BLaER1 (cell line): ENCODE results near the gene FAM98A.

Experiments
- H3K27ac ChIP-seq: shearing (Covaris generic); formaldehyde crosslinking; 2 replicates; pipeline ENCODE4 v1.8.1; 2022
- H3K27me3 ChIP-seq: shearing (Covaris generic); formaldehyde crosslinking; 2 replicates; pipeline ENCODE4 v1.8.1; 2022
- H3K36me3 ChIP-seq: shearing (Covaris generic); formaldehyde crosslinking; 2 replicates; pipeline ENCODE4 v1.8.1; 2022
- H3K4me1 ChIP-seq: shearing (Covaris generic); formaldehyde crosslinking; 2 replicates; pipeline ENCODE4 v1.8.1; 2022
- H3K4me2 ChIP-seq: shearing (Covaris generic); formaldehyde crosslinking; 2 replicates; pipeline ENCODE4 v1.8.1; 2022
- H3K4me3 ChIP-seq: shearing (Covaris generic); formaldehyde crosslinking; 2 replicates; pipeline ENCODE4 v1.8.1; 2022
- H3K9ac ChIP-seq: shearing (Covaris generic); formaldehyde crosslinking; 2 replicates; pipeline ENCODE4 v1.8.1; 2022
- H3K9me3 ChIP-seq: shearing (Covaris generic); formaldehyde crosslinking; 2 replicates; pipeline ENCODE4 v1.8.1; 2022
- H4K20me1 ChIP-seq: shearing (Covaris generic); formaldehyde crosslinking; 2 replicates; pipeline ENCODE4 v1.8.1; 2022
- Cebpa-rat ChIP-seq: shearing (Covaris generic); IDR thresholded peaks from 2 replicates; pipeline ENCODE4 v1.8.1; 2022

Gene FAM98A

DNA sequence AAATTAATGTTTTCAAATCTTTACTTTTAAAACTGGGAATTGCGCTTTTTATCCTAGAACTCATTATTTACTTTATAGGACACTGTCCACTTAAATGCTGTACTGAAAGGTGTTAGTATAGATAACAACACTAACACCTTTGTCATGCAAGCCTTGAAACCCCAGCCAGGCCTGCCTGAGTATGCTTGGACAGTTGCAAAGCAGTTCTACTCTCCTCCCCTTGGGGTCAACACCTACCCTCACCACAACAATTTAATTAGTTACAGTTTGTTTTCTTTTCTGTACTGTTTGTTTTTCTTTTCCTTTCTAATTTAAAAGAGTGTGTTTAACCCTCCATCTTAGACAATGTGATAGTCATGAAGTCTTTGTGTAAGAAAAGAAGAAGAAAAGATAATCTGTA lies 18.9 kb upstream of the FAM98A start:
- no peak overlapping the region for H3K9ac ChIP-seq
- no peak overlapping the region for H3K4me3 ChIP-seq
- H3K9me3 ChIP-seq = peaks cover 40% of the 10 kb centered on the region
- TF ChIP-seq Cebpa-rat = no peak
- H3K4me2 ChIP-seq = no peak overlapping the region
- H3K36me3 ChIP-seq = 0 out of 2 replicates have a peak, but pooled peaks cover 4% of the 10 kb centered on the region
- no peaks in the 10 kb centered on the region for H3K4me1 ChIP-seq
- no peaks in the 10 kb centered on the region for H4K20me1 ChIP-seq
- no peaks in the 10 kb centered on the region for H3K27me3 ChIP-seq
- H3K27ac ChIP-seq = no peak overlapping the region

- Histone ChIP-seq H4K20me1 (no peaks in the 10 kb centered on the region), H3K9ac (no peak overlapping the region), H3K27me3 (no peaks in the 10 kb centered on the region), H3K36me3 (0 out of 2 replicates have a peak, but pooled peaks cover 4% of the 10 kb centered on the region), H3K9me3 (peaks cover 40% of the 10 kb centered on the region), H3K4me2 (no peak overlapping the region), H3K4me1 (no peaks in the 10 kb centered on the region), H3K27ac (no peak overlapping the region), H3K4me3 (no peak overlapping the region)
- TF ChIP-seq Cebpa-rat = no peak
These were observed 18.3 kb upstream of the FAM98A start for GRCh38 chr2:33617401-33617800.

DNA sequence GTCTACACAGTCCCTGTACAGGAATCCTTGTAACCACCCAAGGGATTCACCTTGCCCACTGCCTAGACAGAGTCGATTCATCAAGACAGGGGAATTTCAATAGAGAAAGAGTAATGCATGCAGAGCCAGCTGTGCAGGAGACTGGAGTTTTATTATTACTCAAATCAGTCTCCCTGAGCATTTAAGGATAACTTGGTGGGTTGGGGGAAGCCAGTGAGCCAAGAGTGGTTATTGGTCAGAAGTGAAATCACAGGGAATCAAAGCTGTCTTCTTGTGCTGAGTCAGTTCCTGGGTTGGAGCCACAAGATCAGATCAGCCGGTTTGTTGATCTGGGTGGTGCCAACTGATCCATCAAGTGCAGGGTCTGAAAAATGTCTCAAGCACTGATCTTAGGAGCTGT lies 17.8 kb upstream of the FAM98A start:
- Histone ChIP-seq H3K27me3 (no peaks in the 10 kb centered on the region), H3K9me3 (peaks cover 41% of the 10 kb centered on the region), H3K4me2 (no peak overlapping the region), H3K27ac (no peak overlapping the region), H3K4me3 (no peak overlapping the region), H3K9ac (no peak overlapping the region), H3K4me1 (no peaks in the 10 kb centered on the region), H3K36me3 (0 out of 2 replicates have a peak, but pooled peaks cover 4% of the 10 kb centered on the region), H4K20me1 (no peaks in the 10 kb centered on the region)
- TF ChIP-seq Cebpa-rat = no peak

- Histone ChIP-seq H3K4me3 (no peak overlapping the region), H3K27me3 (no peaks in the 10 kb centered on the region), H3K9me3 (peaks cover 48% of the 10 kb centered on the region), H4K20me1 (no peaks in the 10 kb centered on the region), H3K4me2 (no peak overlapping the region), H3K27ac (no peak overlapping the region), H3K9ac (no peak overlapping the region), H3K36me3 (no peaks in the 10 kb centered on the region), H3K4me1 (no peaks in the 10 kb centered on the region)
- no peak for TF ChIP-seq Cebpa-rat
These were observed 15.1 kb upstream of the FAM98A start for GRCh38 chr2:33614190-33614589.

- Histone ChIP-seq H3K36me3 (no peaks in the 10 kb centered on the region), H3K9ac (no peak overlapping the region), H4K20me1 (no peaks in the 10 kb centered on the region), H3K9me3 (peaks cover 20% of the 10 kb centered on the region), H3K4me1 (no peaks in the 10 kb centered on the region), H3K27ac (no peak overlapping the region), H3K4me3 (no peak overlapping the region), H3K27me3 (no peaks in the 10 kb centered on the region), H3K4me2 (no peak overlapping the region)
- TF ChIP-seq Cebpa-rat = no peak
These were observed 8.8 kb upstream of the FAM98A start for GRCh38 chr2:33607905-33608304.

DNA sequence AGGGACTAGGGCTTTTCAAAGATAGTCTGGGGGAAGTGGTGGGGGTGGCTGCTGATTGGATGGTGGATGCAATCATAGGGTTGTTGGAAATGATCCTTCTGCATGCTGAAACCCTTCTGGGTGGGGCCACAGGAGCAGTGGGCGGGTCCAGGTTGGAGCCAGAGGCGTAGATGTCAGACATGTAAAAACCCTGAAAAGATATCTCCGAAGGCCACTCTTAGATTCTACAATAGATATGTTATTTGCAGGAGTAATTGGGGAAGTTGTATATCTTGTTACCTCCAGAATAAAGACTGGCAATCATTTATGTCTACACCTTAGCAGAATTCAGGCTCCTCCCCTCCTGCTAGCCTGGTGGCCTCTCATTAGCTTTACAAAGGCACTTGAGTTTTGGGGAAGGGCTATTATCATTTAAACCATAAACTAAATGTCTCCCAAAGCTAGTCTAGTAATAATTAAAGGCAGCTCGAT lies 8.2 kb upstream of the FAM98A start:
- H3K27ac ChIP-seq = no peak overlapping the region
- H3K4me1 ChIP-seq = no peaks in the 10 kb centered on the region
- no peaks in the 10 kb centered on the region for H4K20me1 ChIP-seq
- H3K4me3 ChIP-seq = no peak overlapping the region
- no peaks in the 10 kb centered on the region for H3K27me3 ChIP-seq
- no peak for TF ChIP-seq Cebpa-rat
- peaks cover 20% of the 10 kb centered on the region for H3K9me3 ChIP-seq
- no peaks in the 10 kb centered on the region for H3K36me3 ChIP-seq
- H3K4me2 ChIP-seq = no peak overlapping the region
- no peak overlapping the region for H3K9ac ChIP-seq

GRCh38 chr2:33606622-33607021 lies 7.5 kb upstream of the FAM98A start:
- no peak overlapping the region for H3K27ac ChIP-seq
- H3K4me1 ChIP-seq = no peaks in the 10 kb centered on the region

DNA sequence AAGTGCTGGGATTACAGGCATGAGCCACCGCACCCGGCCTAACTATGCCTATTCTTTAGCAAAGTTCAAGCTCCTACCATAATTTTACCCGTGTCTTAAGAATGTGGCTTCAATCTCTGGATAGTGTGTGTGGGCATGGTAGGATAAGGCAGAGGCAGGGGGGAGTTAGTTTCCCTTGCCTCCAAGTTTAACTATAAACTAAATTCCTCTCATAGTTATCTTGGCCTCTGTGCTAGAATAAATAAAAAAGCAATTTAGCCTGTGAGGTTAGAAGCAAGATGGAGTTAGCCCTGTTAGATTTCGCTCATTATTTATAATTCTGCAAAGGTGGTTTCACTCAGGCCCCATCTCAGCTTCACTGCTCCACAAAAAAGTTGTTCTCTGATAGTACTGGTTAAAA lies 7.0 kb upstream of the FAM98A start:
- no peaks in the 10 kb centered on the region for H3K4me1 ChIP-seq
- H4K20me1 ChIP-seq = no peaks in the 10 kb centered on the region
- no peaks in the 10 kb centered on the region for H3K27me3 ChIP-seq
- H3K9ac ChIP-seq = no peak overlapping the region
- peaks cover 14% of the 10 kb centered on the region; the same call in 1 of the 2 replicates for H3K9me3 ChIP-seq
- no peaks in the 10 kb centered on the region for H3K36me3 ChIP-seq
- no peak overlapping the region for H3K4me2 ChIP-seq
- no peak overlapping the region for H3K27ac ChIP-seq
- H3K4me3 ChIP-seq = no peak overlapping the region
- no peak for TF ChIP-seq Cebpa-rat

More at GRCh38 chr2:33606622-33607021, 7.5 kb upstream of the FAM98A start:
- Histone ChIP-seq H4K20me1 (no peaks in the 10 kb centered on the region), H3K9me3 (peaks cover 16% of the 10 kb centered on the region), H3K36me3 (no peaks in the 10 kb centered on the region), H3K9ac (no peak overlapping the region), H3K4me2 (no peak overlapping the region), H3K4me3 (no peak overlapping the region), H3K27me3 (no peaks in the 10 kb centered on the region)
- no peak for TF ChIP-seq Cebpa-rat

GRCh38 chr2:33605056-33605455 lies 6.0 kb upstream of the FAM98A start:
- Histone ChIP-seq H3K36me3 (no peaks in the 10 kb centered on the region), H3K27ac (no peak overlapping the region), H3K9ac (no peak overlapping the region), H3K4me3 (no peak overlapping the region), H3K4me2 (no peak overlapping the region), H3K27me3 (no peaks in the 10 kb centered on the region), H3K4me1 (peaks cover 5% of the 10 kb centered on the region), H3K9me3 (0 out of 2 replicates have a peak, but pooled peaks cover 4% of the 10 kb centered on the region), H4K20me1 (no peaks in the 10 kb centered on the region)
- no peak for TF ChIP-seq Cebpa-rat

DNA sequence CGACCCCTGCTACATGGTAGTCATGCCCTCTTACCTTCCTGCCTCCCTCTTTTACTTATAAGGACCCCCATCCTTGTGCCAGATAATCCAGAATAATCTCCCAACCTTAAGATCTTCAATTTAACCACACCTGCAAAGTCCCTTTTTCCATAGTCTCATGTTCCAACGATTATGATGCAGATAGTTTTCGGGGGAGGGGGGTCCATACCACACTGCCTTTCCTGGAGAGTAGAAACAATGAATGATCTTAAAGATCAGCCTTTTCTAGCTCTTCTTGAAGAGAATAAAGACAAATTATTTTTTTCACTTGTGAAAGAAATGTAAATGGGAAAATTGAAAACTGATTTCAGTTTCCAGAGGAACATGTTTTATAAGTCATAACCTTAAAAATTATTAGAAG lies 4.3 kb upstream of the FAM98A start:
- H4K20me1 ChIP-seq = no peaks in the 10 kb centered on the region
- H3K9ac ChIP-seq = no peak overlapping the region
- TF ChIP-seq Cebpa-rat = no peak
- H3K4me2 ChIP-seq = no peak overlapping the region
- H3K36me3 ChIP-seq = no peaks in the 10 kb centered on the region
- no peak overlapping the region for H3K4me3 ChIP-seq
- H3K27me3 ChIP-seq = no peaks in the 10 kb centered on the region
- peaks cover 10% of the 10 kb centered on the region for H3K4me1 ChIP-seq
- no peak overlapping the region for H3K27ac ChIP-seq
- H3K9me3 ChIP-seq = no peaks in the 10 kb centered on the region
